ENCODE measurements around the gene CELF1.

DNA sequence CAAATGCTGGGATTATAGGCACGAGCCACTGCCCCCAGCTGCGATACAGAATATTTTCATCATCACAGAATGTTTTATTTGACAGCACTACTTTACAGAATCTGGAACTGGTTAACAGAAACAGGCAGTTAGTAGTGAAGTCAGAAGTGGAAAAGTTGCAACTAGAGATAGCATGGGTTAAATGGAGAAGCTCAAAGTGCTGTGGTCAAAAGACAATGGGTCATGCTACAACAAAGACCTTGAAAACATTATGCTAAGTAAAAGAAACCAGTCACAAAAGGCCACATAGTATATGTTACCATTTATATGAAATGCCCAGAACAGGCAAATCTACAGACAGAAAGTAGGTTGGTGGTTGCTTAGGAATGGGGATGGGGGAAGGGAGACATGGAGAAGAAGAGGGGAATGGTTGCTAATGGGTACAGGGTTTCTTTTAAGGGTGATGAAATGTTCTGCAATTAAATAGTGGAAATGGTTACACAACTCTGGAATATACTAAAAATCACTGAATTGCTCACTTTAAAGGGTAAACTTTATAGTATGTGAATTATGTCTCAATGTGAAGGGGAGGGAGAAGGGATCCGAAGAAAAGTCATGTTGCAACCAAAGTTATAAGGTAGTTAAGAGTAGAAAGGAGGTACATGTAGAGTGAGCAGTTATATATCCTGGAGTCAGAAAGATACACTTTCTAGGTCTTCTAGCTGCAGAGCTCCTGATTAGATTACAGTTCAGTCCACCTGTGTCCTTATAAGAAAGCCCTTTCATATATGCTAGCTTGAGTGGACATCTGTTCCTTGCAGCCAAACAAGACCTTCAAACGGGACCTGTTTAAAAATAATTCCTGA, 57.7 kb downstream of the CELF1 start:
- TF ChIP-seq ZSCAN21 (CRISPR knock-in tag; IDR thresholded peaks at IDR 0.05; ENCODE audit: borderline replicate concordance): no peak
- TF ChIP-seq MYC (CRISPR knock-in tag; IDR thresholded peaks at IDR 0.05; ENCODE audit: borderline replicate concordance): no peak
- TF ChIP-seq SMAD1 (CRISPR knock-in tag; IDR thresholded peaks at IDR 0.05; ENCODE audit: borderline replicate concordance, low read depth): no peak
- no peak for TF ChIP-seq HCFC1 (IDR thresholded peaks at IDR 0.05; ENCODE audit: low read depth, low read length)
